Measurements from ENCODE around the gene MEFV. TPM values are rescaled to one million over a fixed set of nuclear protein-coding genes. Genes with fewer than 3 reads are reported as not detected.
A peak's percentile ranks its signal among the peaks of the same experiment; 100 is the strongest.

The MEFV gene
- total and polyA plus RNA-seq, 2 of the 13 experiments (the other 11 are each of a cell fraction or from before 2014, with no cell fraction given), result 0.22 TPM; not detected in 1

DNA sequence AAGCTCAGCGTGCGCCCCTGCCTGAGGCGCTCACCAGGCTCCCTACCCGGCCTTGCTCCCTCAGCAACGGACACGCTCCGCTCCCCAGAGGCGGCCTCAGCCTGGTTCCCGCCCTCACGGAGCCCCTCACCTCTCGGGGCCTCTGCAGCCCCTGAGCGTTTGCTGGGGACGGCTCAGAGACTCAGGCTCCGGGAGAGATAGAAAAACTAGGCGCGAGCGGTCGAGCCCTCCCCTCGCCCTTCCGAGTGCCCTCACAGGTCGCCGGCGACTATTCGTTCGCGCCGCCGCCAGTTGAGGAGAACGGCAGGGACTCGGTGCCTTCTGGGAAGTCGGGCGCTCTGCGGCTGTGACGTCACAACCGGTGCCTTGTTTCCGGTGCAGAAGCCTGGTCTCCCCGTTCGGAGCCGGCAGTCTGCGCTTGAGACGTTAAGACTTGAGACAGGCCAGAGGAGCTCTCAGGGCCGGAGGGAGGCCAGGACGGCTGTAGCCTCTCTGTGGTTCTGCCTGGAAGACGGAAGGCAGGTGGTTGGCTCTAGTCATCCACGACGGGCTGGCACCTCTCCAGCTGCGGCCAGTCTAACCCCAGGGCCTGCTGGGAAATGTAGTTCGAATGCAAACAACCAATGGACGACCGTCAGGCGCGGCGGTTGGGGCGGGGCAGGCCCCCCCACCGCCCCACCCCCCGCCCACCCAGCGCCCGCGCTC, 21.4 kb downstream of the MEFV start, which contains the start of gene ZNF200 (continued):
- TF ChIP-seq TGIF2 (CRISPR knock-in tag; IDR thresholded peaks at IDR 0.05) (0 out of 2 replicates have a peak, but pooled peaks have one; percentile 25), ZNF30 (CRISPR knock-in tag; IDR thresholded peaks at IDR 0.05) (peak; percentile 76; the same call in 1 of the 2 replicates), ZZZ3 (CRISPR knock-in tag; IDR thresholded peaks at IDR 0.05; ENCODE audit: borderline replicate concordance) (peak; percentile 56), ZNF430 (CRISPR knock-in tag; IDR thresholded peaks at IDR 0.05) (peak; percentile 77; the same call in 1 of the 2 replicates), SIN3A (IDR thresholded peaks at IDR 0.05; ENCODE audit: borderline replicate concordance, low read depth, low read length) (peak; percentile 50; the same call in 1 of the 2 replicates), ISX (CRISPR knock-in tag; conservative IDR thresholded peaks at IDR 0.05) (no peak), PAX8 (CRISPR knock-in tag; IDR thresholded peaks at IDR 0.05; ENCODE audit: borderline replicate concordance) (peak; percentile 63; the same call in 1 of the 2 replicates), ARNT (IDR thresholded peaks at IDR 0.05) (no peak)
- TF ChIP-seq, protein P1, sequence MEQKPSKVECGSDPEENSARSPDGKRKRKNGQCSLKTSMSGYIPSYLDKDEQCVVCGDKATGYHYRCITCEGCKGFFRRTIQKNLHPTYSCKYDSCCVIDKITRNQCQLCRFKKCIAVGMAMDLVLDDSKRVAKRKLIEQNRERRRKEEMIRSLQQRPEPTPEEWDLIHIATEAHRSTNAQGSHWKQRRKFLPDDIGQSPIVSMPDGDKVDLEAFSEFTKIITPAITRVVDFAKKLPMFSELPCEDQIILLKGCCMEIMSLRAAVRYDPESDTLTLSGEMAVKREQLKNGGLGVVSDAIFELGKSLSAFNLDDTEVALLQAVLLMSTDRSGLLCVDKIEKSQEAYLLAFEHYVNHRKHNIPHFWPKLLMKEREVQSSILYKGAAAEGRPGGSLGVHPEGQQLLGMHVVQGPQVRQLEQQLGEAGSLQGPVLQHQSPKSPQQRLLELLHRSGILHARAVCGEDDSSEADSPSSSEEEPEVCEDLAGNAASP (CRISPR knock-in tag; IDR thresholded peaks at IDR 0.05; ENCODE audit: borderline replicate concordance), result peak; percentile 41; the same call in 1 of the 2 replicates
- TF ChIP-seq, protein P2, sequence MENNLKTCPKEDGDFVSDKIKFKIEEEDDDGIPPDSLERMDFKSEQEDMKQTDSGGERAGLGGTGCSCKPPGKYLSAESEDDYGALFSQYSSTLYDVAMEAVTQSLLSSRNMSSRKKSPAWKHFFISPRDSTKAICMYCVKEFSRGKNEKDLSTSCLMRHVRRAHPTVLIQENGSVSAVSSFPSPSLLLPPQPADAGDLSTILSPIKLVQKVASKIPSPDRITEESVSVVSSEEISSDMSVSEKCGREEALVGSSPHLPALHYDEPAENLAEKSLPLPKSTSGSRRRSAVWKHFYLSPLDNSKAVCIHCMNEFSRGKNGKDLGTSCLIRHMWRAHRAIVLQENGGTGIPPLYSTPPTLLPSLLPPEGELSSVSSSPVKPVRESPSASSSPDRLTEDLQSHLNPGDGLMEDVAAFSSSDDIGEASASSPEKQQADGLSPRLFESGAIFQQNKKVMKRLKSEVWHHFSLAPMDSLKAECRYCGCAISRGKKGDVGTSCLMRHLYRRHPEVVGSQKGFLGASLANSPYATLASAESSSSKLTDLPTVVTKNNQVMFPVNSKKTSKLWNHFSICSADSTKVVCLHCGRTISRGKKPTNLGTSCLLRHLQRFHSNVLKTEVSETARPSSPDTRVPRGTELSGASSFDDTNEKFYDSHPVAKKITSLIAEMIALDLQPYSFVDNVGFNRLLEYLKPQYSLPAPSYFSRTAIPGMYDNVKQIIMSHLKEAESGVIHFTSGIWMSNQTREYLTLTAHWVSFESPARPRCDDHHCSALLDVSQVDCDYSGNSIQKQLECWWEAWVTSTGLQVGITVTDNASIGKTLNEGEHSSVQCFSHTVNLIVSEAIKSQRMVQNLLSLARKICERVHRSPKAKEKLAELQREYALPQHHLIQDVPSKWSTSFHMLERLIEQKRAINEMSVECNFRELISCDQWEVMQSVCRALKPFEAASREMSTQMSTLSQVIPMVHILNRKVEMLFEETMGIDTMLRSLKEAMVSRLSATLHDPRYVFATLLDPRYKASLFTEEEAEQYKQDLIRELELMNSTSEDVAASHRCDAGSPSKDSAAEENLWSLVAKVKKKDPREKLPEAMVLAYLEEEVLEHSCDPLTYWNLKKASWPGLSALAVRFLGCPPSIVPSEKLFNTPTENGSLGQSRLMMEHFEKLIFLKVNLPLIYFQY (CRISPR knock-in tag; IDR thresholded peaks at IDR 0.05; ENCODE audit: borderline replicate concordance), result no peak
- TF ChIP-seq, protein P3, sequence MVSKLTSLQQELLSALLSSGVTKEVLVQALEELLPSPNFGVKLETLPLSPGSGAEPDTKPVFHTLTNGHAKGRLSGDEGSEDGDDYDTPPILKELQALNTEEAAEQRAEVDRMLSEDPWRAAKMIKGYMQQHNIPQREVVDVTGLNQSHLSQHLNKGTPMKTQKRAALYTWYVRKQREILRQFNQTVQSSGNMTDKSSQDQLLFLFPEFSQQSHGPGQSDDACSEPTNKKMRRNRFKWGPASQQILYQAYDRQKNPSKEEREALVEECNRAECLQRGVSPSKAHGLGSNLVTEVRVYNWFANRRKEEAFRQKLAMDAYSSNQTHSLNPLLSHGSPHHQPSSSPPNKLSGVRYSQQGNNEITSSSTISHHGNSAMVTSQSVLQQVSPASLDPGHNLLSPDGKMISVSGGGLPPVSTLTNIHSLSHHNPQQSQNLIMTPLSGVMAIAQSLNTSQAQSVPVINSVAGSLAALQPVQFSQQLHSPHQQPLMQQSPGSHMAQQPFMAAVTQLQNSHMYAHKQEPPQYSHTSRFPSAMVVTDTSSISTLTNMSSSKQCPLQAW (CRISPR knock-in tag; IDR thresholded peaks at IDR 0.05), result peak; percentile 82
- TF ChIP-seq, protein P4, sequence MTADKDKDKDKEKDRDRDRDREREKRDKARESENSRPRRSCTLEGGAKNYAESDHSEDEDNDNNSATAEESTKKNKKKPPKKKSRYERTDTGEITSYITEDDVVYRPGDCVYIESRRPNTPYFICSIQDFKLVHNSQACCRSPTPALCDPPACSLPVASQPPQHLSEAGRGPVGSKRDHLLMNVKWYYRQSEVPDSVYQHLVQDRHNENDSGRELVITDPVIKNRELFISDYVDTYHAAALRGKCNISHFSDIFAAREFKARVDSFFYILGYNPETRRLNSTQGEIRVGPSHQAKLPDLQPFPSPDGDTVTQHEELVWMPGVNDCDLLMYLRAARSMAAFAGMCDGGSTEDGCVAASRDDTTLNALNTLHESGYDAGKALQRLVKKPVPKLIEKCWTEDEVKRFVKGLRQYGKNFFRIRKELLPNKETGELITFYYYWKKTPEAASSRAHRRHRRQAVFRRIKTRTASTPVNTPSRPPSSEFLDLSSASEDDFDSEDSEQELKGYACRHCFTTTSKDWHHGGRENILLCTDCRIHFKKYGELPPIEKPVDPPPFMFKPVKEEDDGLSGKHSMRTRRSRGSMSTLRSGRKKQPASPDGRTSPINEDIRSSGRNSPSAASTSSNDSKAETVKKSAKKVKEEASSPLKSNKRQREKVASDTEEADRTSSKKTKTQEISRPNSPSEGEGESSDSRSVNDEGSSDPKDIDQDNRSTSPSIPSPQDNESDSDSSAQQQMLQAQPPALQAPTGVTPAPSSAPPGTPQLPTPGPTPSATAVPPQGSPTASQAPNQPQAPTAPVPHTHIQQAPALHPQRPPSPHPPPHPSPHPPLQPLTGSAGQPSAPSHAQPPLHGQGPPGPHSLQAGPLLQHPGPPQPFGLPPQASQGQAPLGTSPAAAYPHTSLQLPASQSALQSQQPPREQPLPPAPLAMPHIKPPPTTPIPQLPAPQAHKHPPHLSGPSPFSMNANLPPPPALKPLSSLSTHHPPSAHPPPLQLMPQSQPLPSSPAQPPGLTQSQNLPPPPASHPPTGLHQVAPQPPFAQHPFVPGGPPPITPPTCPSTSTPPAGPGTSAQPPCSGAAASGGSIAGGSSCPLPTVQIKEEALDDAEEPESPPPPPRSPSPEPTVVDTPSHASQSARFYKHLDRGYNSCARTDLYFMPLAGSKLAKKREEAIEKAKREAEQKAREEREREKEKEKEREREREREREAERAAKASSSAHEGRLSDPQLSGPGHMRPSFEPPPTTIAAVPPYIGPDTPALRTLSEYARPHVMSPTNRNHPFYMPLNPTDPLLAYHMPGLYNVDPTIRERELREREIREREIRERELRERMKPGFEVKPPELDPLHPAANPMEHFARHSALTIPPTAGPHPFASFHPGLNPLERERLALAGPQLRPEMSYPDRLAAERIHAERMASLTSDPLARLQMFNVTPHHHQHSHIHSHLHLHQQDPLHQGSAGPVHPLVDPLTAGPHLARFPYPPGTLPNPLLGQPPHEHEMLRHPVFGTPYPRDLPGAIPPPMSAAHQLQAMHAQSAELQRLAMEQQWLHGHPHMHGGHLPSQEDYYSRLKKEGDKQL (CRISPR knock-in tag; IDR thresholded peaks at IDR 0.05; ENCODE audit: low read depth), result no peak
